Measurements from ENCODE around the gene SLC47A2. TPM values are rescaled to one million over a fixed set of nuclear protein-coding genes. Genes with fewer than 3 reads are reported as not detected.

The SLC47A2 gene
- total RNA-seq, 3 donors from 2014 or later: 0.15 to 0.66 TPM; not detected in 1

DNA sequence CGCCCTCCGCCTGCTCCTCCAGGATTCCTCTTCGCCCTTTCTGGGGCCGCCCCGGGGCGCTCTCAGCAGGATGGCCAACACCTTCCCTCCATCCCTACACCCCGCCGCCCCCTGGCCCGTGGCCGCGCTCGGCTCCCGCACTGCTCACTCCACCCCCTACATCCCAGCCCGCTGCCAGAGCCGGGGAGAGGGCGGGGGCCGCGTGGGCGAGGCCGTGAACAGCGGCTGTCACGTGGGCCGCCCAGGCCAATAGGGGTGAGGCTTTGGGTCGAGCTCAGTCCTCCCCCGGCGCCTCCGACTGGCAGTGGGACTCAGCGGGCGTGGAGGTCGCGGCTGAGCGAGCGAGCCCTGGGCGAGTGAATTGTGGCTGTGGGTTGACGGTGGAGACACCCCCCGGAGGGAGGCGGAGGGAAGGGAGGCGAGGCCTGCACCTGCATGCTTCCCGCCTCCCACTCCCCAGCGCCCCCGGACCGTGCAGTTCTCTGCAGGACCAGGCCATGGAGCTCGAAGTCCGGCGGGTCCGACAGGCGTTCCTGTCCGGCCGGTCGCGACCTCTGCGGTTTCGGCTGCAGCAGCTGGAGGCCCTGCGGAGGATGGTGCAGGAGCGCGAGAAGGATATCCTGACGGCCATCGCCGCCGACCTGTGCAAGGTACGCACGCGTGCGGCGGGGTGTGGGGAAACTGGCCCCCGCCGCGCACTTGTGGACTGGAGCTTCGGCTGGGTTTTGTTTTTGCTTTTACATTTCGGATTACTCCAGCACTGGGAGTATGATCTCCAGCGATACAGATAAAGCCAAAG, 67.7 kb downstream of the SLC47A2 start, which contains the start of gene ALDH3A2:
Gene ALDH3A2, plus strand, starts transcription at position 277 of the 799 bp plus-strand sequence. Its CDS starts 221 bp downstream, at position 498.
- Histone ChIP-seq H3K9me3 (no peaks in the 10 kb centered on the region), H3K4me3 (peak within 1 kb of the TSS; percentile 65 to 88 (median 68)), H3K27ac (peak within 1 kb of the TSS; percentile 91 to 95), H3K27me3 (no peaks in the 10 kb centered on the region), H3K36me3 (no peaks in the 10 kb centered on the region), H3K4me1 (peaks cover 11 to 18% of the 10 kb centered on the region in 2 donors)
- DNase-seq (ENCODE audit: low spot score in 2 of 2): peak; percentile 91 to 96
- intact Hi-C loops (cut with DNase I; ENCODE audit: low total_unique reads): no loop called here
- TF ChIP-seq, protein P1, sequence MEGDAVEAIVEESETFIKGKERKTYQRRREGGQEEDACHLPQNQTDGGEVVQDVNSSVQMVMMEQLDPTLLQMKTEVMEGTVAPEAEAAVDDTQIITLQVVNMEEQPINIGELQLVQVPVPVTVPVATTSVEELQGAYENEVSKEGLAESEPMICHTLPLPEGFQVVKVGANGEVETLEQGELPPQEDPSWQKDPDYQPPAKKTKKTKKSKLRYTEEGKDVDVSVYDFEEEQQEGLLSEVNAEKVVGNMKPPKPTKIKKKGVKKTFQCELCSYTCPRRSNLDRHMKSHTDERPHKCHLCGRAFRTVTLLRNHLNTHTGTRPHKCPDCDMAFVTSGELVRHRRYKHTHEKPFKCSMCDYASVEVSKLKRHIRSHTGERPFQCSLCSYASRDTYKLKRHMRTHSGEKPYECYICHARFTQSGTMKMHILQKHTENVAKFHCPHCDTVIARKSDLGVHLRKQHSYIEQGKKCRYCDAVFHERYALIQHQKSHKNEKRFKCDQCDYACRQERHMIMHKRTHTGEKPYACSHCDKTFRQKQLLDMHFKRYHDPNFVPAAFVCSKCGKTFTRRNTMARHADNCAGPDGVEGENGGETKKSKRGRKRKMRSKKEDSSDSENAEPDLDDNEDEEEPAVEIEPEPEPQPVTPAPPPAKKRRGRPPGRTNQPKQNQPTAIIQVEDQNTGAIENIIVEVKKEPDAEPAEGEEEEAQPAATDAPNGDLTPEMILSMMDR (IDR thresholded peaks at IDR 0.05): peak in 2 of 3 donors; percentile 17 to 31
- TF ChIP-seq POLR2AphosphoS5 (IDR thresholded peaks at IDR 0.05) (peak; percentile 86 to 95 (median 92)), POLR2A (IDR thresholded peaks at IDR 0.05) (peak; percentile 96)

DNA sequence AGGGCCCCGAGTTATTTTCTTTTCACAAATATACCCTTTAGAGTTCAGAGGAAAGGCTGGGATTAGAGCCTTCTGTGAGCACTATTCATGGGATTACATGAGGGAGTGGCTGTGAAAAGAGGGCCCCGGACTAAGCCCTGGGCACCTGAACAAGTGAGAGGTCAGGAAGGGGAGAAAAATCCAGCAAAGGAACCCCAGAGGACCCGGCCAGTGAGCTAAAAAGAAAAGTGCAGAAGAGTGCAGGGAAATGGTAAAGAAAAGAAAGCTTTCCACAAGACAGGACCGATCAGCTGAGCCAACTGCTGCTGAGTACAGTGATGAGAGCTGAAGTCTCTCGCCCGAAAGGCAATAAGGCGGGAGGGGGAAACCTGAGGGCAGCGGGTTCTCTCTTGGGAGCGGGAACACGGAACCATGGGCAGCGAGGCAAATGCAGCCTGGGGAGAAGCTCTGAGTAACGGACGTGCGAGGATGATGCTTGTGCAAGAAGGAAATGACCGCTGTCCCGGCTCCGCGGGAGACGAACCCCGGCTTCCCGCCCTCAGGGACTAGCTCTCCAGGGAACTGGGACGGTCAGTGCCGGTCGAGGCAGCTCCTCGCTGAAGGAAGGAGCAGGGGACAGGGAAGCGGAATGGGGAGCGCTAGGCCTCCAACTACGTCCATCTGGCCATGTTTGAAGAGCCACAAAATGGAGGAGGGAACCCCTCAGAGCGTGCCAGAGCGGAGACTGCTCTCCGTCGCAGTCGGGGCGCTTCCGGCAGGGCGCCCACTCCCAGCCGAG, 68.5 kb downstream of the SLC47A2 start:
- Histone ChIP-seq H3K27ac (peak overlapping the region; percentile 91 to 95), H3K4me3 (peak overlapping the region; percentile 65 to 88 (median 68)), H3K27me3 (no peaks in the 10 kb centered on the region), H3K9me3 (no peaks in the 10 kb centered on the region), H3K4me1 (peaks cover 11 to 18% of the 10 kb centered on the region in 2 donors), H3K36me3 (no peaks in the 10 kb centered on the region)
- intact Hi-C loops (cut with DNase I; ENCODE audit: low total_unique reads): no loop called here
- DNase-seq (ENCODE audit: low spot score in 2 of 2): peak; percentile 56 to 62
- TF ChIP-seq POLR2A (IDR thresholded peaks at IDR 0.05) (no peak), POLR2AphosphoS5 (IDR thresholded peaks at IDR 0.05) (no peak)
- TF ChIP-seq, protein P1 (IDR thresholded peaks at IDR 0.05): no peak

DNA sequence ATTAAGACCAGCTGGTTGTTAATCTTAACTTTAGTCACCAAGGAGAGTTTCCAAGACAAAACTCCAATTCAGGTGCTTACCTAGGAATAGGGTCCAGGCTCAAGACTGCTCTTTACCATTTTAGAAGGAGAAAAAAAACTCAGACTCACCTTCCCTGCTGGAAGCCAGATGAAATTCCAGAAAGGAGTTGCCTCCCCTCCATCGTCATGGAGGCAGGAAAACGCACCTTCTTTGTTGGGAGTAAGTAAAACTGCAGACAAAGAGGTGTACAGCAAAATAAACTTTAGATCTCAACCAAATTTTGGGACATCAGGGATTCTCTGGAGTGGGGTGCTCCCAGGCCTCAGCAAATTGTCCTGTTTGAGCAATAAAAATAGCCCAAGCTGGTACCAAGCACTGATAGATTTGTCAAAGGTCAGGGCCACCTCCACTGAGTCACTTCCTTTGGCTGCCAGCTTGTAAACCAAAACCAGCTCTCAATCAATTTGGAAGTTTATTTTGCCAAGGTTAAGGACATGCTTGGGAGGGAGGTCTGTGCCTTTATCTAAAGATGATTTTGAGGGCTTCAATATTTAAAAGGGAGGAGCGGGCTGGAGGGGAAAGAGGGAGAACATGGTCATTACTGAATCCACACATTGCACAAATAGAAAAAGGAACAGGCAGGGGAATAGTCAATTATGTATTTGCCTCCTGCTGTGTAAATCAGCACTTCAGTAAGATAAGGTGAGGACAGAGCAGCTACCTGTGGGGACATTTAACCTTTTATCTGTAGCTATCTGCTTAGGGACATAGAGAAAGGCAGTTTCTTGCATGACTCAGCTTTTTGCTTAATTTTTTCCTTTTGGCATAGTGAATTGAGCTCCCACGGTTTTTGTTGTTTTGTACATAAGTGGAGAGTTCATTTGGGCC, 69.3 kb downstream of the SLC47A2 start:
- intact Hi-C loops (cut with DNase I; ENCODE audit: low total_unique reads): no loop called here
- Histone ChIP-seq H3K4me1 (peaks cover 11 to 12% of the 10 kb centered on the region in 2 donors), H3K9me3 (no peaks in the 10 kb centered on the region), H3K27ac (peak overlapping the region; percentile 91 to 95), H3K4me3 (peak overlapping the region; percentile 65 to 88 (median 68)), H3K36me3 (no peaks in the 10 kb centered on the region), H3K27me3 (no peaks in the 10 kb centered on the region)
- TF ChIP-seq POLR2AphosphoS5 (IDR thresholded peaks at IDR 0.05): no peak
- no peak for TF ChIP-seq POLR2A (IDR thresholded peaks at IDR 0.05)
- DNase-seq (ENCODE audit: low spot score in 2 of 2): no peak

DNA sequence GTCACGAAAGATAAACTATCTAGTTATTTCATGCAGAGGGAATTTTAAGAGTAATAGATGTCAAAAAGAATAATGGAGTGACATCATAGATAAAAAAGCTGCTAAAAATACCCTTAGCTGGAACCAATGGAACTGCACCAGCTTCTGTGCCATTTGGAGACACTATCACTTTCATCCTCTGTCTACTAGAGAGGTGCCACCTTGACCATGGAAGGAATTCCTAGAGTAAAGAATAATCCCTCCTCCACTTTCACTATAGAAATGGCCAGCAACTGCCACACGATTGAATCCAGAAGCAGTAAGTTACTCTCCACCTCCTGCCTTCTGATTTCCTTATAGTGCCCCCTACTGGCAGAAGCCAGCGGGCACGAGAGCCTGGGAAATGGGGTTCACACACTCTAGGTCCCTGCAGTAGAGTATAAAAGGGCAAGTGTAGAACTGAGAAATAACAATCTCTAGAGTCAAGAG, 70.6 kb downstream of the SLC47A2 start:
- H3K27me3 ChIP-seq: no peaks in the 10 kb centered on the region
- intact Hi-C loops (cut with DNase I; ENCODE audit: low total_unique reads): no loop called here
- H3K4me1 ChIP-seq: peaks cover 2 to 7% of the 10 kb centered on the region in 2 donors
- no peak for DNase-seq (ENCODE audit: low spot score in 2 of 2)
- H3K4me3 ChIP-seq: no peak overlapping the region
- H3K36me3 ChIP-seq: no peaks in the 10 kb centered on the region
- no peak overlapping the region for H3K27ac ChIP-seq
- no peak for TF ChIP-seq POLR2AphosphoS5 (IDR thresholded peaks at IDR 0.05)
- TF ChIP-seq, protein P1 (IDR thresholded peaks at IDR 0.05): no peak
- TF ChIP-seq POLR2A (IDR thresholded peaks at IDR 0.05): no peak
- no peaks in the 10 kb centered on the region for H3K9me3 ChIP-seq
